ENCODE results near the gene NCL. TPM values are rescaled to one million over a fixed set of nuclear protein-coding genes. Genes with fewer than 3 reads are reported as not detected.
A peak's percentile ranks its signal among the peaks of the same experiment; 100 is the strongest.

Gene NCL
- total RNA-seq, 2 donors from 2014 or later = 774 to 785 TPM

DNA sequence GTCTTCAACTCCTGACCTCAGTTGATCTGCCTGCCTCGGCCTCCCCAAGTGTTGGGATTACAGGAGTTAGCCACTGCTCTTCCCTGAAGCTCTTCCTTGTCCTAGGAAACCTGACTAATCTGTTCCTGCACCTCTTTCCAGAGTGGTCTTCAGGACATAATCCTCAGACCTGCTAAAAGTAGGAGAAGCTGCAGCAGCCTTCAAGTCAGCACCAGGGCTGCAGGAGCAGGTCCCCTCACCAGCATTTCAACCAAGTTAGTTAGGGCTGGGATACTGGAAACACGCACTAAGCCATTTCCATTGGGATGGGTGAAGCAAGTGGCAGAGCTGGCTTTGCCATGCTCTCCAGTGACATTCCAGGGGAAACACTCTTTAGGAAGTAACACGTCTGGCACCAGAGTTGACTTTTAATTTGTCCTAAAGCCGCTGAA, 9.9 kb downstream of the NCL start:
- no peaks in the 10 kb centered on the region for H3K9me3 ChIP-seq (ENCODE audit: control insufficient read depth, low read length)
- H3K27me3 Mint-ChIP-seq (ENCODE audit: insufficient read depth) = no peaks in the 10 kb centered on the region
- H3K9ac ChIP-seq (ENCODE audit: extremely low read depth, low read length, poor library complexity, severe bottlenecking) = no peak overlapping the region
- H3K4me1 Mint-ChIP-seq = peaks cover 26% of the 10 kb centered on the region
- H3K27ac ChIP-seq (ENCODE audit: low read depth, low read length) = peak overlapping the region; percentile 14
- no peak overlapping the region for H3K4me3 Mint-ChIP-seq
- no peak for TF ChIP-seq CTCF (conservative IDR thresholded peaks at IDR 0.05)
- H3K4me1 ChIP-seq (ENCODE audit: control insufficient read depth, insufficient read depth, low read length) = peaks cover 9% of the 10 kb centered on the region
- H3K4me3 ChIP-seq (ENCODE audit: low read length) = no peak overlapping the region
- peaks cover 80% of the 10 kb centered on the region for H3K36me3 ChIP-seq (ENCODE audit: control insufficient read depth, insufficient read depth, low read length)
- no peaks in the 10 kb centered on the region for H3K27me3 ChIP-seq (ENCODE audit: control insufficient read depth, insufficient read depth, low read length, poor library complexity, severe bottlenecking)
- WGBS, 2 experiments (ENCODE audit: insufficient coverage in 1 of 2, insufficient read length in 1 of 2) = 98 to 100% methylated on average over 2 to 4 of the region's 4 CpGs
- no peak for DNase-seq
- H3K9me3 Mint-ChIP-seq = no peaks in the 10 kb centered on the region
- H3K36me3 Mint-ChIP-seq (ENCODE audit: low read depth) = peaks cover 62% of the 10 kb centered on the region
- peak overlapping the region; percentile 61 for H3K27ac Mint-ChIP-seq

DNA sequence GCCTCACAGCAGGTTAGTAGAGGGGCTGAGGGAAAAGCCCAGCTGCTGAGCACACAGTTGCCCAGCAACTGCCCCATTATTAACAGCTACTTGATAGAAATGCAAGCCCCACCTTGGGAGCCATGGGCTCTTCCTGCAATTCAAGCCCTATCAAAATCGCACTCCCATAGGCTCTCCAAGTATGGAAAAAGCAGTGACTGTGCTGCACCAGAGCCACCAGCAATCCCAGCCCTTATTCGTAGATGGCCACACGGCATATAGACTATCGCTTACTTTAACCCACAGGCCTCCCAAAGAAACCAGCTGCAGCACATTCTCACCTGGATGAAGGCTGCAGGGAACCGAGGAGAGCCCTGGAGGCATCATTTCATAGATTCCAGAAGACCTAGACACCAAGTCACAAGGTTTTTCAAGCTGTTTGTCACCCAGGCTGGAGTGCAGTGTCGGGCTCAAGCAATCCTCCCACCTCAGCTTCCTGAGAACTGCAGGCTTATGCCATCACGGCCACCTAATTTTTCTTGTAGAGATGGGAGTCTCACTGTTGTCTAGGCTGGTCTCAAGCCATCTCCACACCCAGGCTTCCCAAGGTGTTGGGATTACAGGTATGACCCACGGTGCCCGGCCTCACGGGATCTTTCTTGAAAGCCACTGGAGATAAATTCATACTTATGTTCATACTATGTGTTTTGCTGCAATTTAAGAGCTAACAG, 11.3 kb downstream of the NCL start:
- peak; percentile 80 for DNase-seq
- H3K9ac ChIP-seq (ENCODE audit: extremely low read depth, low read length, poor library complexity, severe bottlenecking) = no peak overlapping the region
- no peaks in the 10 kb centered on the region for H3K9me3 Mint-ChIP-seq
- peak overlapping the region; percentile 87 for H3K27ac ChIP-seq (ENCODE audit: low read depth, low read length)
- no peak overlapping the region for H3K4me3 ChIP-seq (ENCODE audit: low read length)
- no peaks in the 10 kb centered on the region for H3K27me3 ChIP-seq (ENCODE audit: control insufficient read depth, insufficient read depth, low read length, poor library complexity, severe bottlenecking)
- H3K9me3 ChIP-seq (ENCODE audit: control insufficient read depth, low read length) = no peaks in the 10 kb centered on the region
- H3K4me1 ChIP-seq (ENCODE audit: control insufficient read depth, insufficient read depth, low read length) = peaks cover 9% of the 10 kb centered on the region
- peaks cover 23% of the 10 kb centered on the region for H3K4me1 Mint-ChIP-seq
- 86 to 88% methylated on average over 6 to 10 of the region's 10 CpGs for WGBS, 2 experiments (ENCODE audit: insufficient coverage in 1 of 2, insufficient read length in 1 of 2)
- H3K4me3 Mint-ChIP-seq = no peak overlapping the region
- H3K36me3 Mint-ChIP-seq (ENCODE audit: low read depth) = peaks cover 49% of the 10 kb centered on the region
- peaks cover 66% of the 10 kb centered on the region for H3K36me3 ChIP-seq (ENCODE audit: control insufficient read depth, insufficient read depth, low read length)
- H3K27ac Mint-ChIP-seq = peak overlapping the region; percentile 90
- no peak for TF ChIP-seq CTCF (conservative IDR thresholded peaks at IDR 0.05)
- no peaks in the 10 kb centered on the region for H3K27me3 Mint-ChIP-seq (ENCODE audit: insufficient read depth)

DNA sequence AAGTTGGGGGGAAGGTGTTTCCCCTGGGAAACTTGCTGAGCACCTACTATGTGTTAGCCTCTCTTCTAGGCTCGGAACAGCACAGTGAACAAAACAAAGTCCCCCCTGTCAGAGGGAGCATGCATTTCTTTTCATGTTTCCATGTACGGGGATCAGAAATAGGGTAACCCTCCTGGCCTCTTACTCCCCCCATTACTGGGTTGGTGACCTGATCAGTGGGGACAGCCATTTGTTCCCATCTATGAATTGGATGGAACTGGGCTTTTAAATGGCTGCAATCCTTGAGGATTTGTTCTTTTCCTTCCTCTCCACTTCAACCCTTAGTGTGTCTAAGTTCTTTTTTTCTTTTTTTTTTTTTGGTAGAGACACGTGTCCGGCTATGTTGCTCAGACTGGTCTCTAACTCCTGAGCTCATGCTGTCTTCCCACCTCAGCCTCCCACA, 13.7 kb downstream of the NCL start:
- peaks cover 7% of the 10 kb centered on the region for H3K4me1 ChIP-seq (ENCODE audit: control insufficient read depth, insufficient read depth, low read length)
- TF ChIP-seq CTCF (conservative IDR thresholded peaks at IDR 0.05) = no peak
- 93 to 96% methylated on average over 2 to 4 of the region's 4 CpGs for WGBS, 2 experiments (ENCODE audit: insufficient coverage in 1 of 2, insufficient read length in 1 of 2)
- Mint-ChIP-seq H3K9me3 (no peaks in the 10 kb centered on the region), H3K27ac (no peak overlapping the region), H3K4me3 (no peak overlapping the region), H3K36me3 (ENCODE audit: low read depth) (peaks cover 25% of the 10 kb centered on the region), H3K27me3 (ENCODE audit: insufficient read depth) (no peaks in the 10 kb centered on the region), H3K4me1 (peaks cover 20% of the 10 kb centered on the region)
- DNase-seq = no peak
- no peak overlapping the region for H3K9ac ChIP-seq (ENCODE audit: extremely low read depth, low read length, poor library complexity, severe bottlenecking)
- no peaks in the 10 kb centered on the region for H3K9me3 ChIP-seq (ENCODE audit: control insufficient read depth, low read length)
- H3K27ac ChIP-seq (ENCODE audit: low read depth, low read length) = no peak overlapping the region
- no peaks in the 10 kb centered on the region for H3K27me3 ChIP-seq (ENCODE audit: control insufficient read depth, insufficient read depth, low read length, poor library complexity, severe bottlenecking)
- H3K36me3 ChIP-seq (ENCODE audit: control insufficient read depth, insufficient read depth, low read length) = peaks cover 42% of the 10 kb centered on the region
- H3K4me3 ChIP-seq (ENCODE audit: low read length) = no peak overlapping the region

Data from endodermal cell (in vitro differentiated cells).